OCI-LY3 (cell line): ENCODE measurements around the gene RHOD.
A peak's percentile ranks its signal among the peaks of the same experiment; 100 is the strongest.

Experiments
- H2AFZ ChIP-seq: fragments of 200-600, 300-600 bp; shearing (Covaris generic); 2 replicates; pipeline ENCODE4 v1.6.0; 2014; ENCODE audit warnings: antibody characterized with exemption, low read depth, low read length
- H3K27ac ChIP-seq: fragments of 200-600, 300-600 bp; sonication (generic); 2 replicates; pipeline ENCODE4 v1.5.1; 2014; ENCODE audit warnings: mild to moderate bottlenecking, low read length, moderate library complexity, mixed read lengths
- H3K27me3 ChIP-seq: fragments of 200-600, 300-600 bp; sonication (generic); 2 replicates; pipeline ENCODE4 v1.6.1; 2014; ENCODE audit warnings: low read depth, low read length, mixed read lengths
- H3K36me3 ChIP-seq: fragments of 200-600, 300-600 bp; sonication (generic); replicated peaks from 2 replicates; pipeline ENCODE3; 2014; ENCODE audit warnings: low read depth, low read length, mixed read lengths
- H3K4me1 ChIP-seq: fragments of 300-600, 200-600 bp; sonication (generic); 2 replicates; pipeline ENCODE4 v1.6.1; 2014; ENCODE audit warnings: low read length, mixed read lengths
- H3K4me2 ChIP-seq: fragments of 200-600, 300-600 bp; sonication (generic); 2 replicates; pipeline ENCODE4 v1.6.1; 2014; ENCODE audit warnings: low read length, mixed read lengths
- H3K4me3 ChIP-seq: fragments of 300-600, 200-600 bp; sonication (generic); 2 replicates; pipeline ENCODE4 v1.5.1; 2014; ENCODE audit warnings: antibody characterized with exemption, mild to moderate bottlenecking, low read length, moderate library complexity
- H3K79me2 ChIP-seq: fragments of 300-600, 200-600 bp; shearing (Covaris generic); 2 replicates; pipeline ENCODE4 v1.6.1; 2014; ENCODE audit warnings: mild to moderate bottlenecking, low read length, mixed read lengths
- H3K9ac ChIP-seq: fragments of 300-600, 200-600 bp; shearing (Covaris generic); 2 replicates; pipeline ENCODE4 v1.6.0; 2014; ENCODE audit warnings: mild to moderate bottlenecking, low read length, moderate library complexity
- H3K9me3 ChIP-seq: fragments of 200-600, 300-600 bp; shearing (Covaris generic); 2 replicates; pipeline ENCODE4 v1.6.1; 2014; ENCODE audit warnings: low read length, mixed read lengths; ENCODE audit not compliant: insufficient read depth
- H4K20me1 ChIP-seq: fragments of 200-600, 300-600 bp; sonication (generic); 2 replicates; pipeline ENCODE4 v1.6.1; 2016; ENCODE audit warnings: low read length, mixed read lengths; ENCODE audit not compliant: insufficient read depth
- CTCF ChIP-seq: fragments of 200-600, 300-600 bp; sonication (generic); IDR thresholded peaks from 2 replicates; pipeline ENCODE4 v1.5.1; 2014; ENCODE audit warnings: antibody characterized with exemption, low read length, low read depth
- EZH2phosphoT487 ChIP-seq: fragments of 200-600 bp; shearing (Covaris generic); IDR thresholded peaks from 2 replicates; pipeline ENCODE4 v1.6.1; 2018; ENCODE audit warnings: antibody characterized with exemption, mixed run types, low read depth

The RHOD gene

DNA sequence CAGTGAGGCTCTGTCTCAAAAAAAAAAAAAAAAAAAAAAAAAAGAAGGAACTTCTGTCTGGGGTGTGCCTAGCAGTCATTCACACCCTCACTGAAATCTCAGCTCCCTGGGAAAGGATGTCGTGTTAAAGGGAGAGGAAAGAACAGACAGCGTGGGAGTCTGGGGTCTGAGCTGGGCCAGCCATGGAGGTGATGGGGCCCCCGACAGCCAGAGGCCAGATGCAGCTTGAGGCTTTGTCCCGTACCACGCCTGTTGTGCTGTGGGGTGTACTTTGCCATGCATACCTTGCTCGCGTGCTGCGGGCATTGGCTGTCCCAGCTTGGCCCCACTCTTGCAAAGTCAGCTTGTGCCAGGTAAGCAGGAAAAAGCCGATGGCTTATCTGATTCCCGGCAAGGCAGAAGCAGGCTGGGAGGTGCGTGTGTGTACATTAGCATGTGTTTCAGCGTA, 29.1 kb upstream of the RHOD start:
- Histone ChIP-seq H3K27ac (no peak overlapping the region), H3K4me1 (peaks cover 66% of the 10 kb centered on the region)

DNA sequence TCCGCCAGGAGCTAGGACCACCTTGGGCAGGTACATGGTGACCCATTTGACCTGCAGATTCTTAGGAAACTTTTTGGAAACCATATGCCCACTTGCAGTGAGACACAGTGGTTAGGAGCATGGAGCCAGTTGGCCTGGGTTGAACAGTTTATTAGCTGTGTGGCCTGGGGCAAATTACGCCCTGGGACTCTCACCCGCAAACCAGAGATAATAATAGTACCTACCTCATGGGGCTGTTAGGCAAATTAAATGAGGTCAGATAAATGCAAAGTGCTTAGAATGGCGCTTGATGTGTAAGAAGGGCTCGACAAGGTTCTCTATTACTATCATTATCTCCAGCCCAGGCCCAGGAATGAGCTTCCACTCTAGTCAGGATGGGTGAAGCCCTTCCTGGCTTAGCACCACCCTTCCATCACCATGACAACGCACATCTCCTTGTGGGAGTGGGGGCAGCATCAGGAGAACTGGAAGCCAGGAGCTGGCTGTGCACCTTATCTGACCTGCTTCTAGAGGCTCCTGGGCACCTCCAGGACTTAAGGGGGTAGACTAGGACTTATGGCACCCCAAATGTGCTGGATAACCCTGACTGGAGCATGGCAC, 28.6 kb upstream of the RHOD start:
- H3K27ac ChIP-seq = no peak overlapping the region
- H3K9ac ChIP-seq = no peak overlapping the region
- peak overlapping the region; percentile 65 for H3K4me2 ChIP-seq

More for the DNA sequence above, 29.1 kb upstream of the RHOD start:
- peaks cover 73% of the 10 kb centered on the region for H3K27me3 ChIP-seq
- no peak overlapping the region for H3K9ac ChIP-seq
- H3K4me2 ChIP-seq = peak overlapping the region; percentile 65
- peak overlapping the region; percentile 2 for H3K4me3 ChIP-seq
- TF ChIP-seq CTCF = no peak
- TF ChIP-seq EZH2phosphoT487 = no peak
- H2AFZ ChIP-seq = no peak overlapping the region
- no peaks in the 10 kb centered on the region for H3K36me3 ChIP-seq
- no peaks in the 10 kb centered on the region for H4K20me1 ChIP-seq
- H3K79me2 ChIP-seq = no peaks in the 10 kb centered on the region
- H3K9me3 ChIP-seq = no peaks in the 10 kb centered on the region

GRCh38 chr11:67029146-67029545, 27.5 kb upstream of the RHOD start:
- peaks cover 73% of the 10 kb centered on the region for H3K27me3 ChIP-seq
- H3K4me1 ChIP-seq = peaks cover 76% of the 10 kb centered on the region
- H3K9me3 ChIP-seq = no peaks in the 10 kb centered on the region
- H3K79me2 ChIP-seq = no peaks in the 10 kb centered on the region
- H3K4me3 ChIP-seq = no peak overlapping the region
- H3K4me2 ChIP-seq = no peak overlapping the region
- no peaks in the 10 kb centered on the region for H3K36me3 ChIP-seq
- H3K9ac ChIP-seq = no peak overlapping the region
- no peak for TF ChIP-seq EZH2phosphoT487
- TF ChIP-seq CTCF = no peak
- no peak overlapping the region for H3K27ac ChIP-seq
- no peaks in the 10 kb centered on the region for H4K20me1 ChIP-seq
- H2AFZ ChIP-seq = no peak overlapping the region

More for the DNA sequence above, 28.6 kb upstream of the RHOD start:
- Histone ChIP-seq H3K36me3 (no peaks in the 10 kb centered on the region), H3K4me1 (peaks cover 71% of the 10 kb centered on the region), H3K4me3 (peak overlapping the region; percentile 2; the same call in 1 of the 2 replicates), H3K79me2 (no peaks in the 10 kb centered on the region), H3K27me3 (peaks cover 71% of the 10 kb centered on the region), H2AFZ (no peak overlapping the region), H3K9me3 (no peaks in the 10 kb centered on the region), H4K20me1 (no peaks in the 10 kb centered on the region)
- TF ChIP-seq CTCF (no peak), EZH2phosphoT487 (no peak)

- Histone ChIP-seq H3K4me1 (peaks cover 75% of the 10 kb centered on the region), H2AFZ (no peak overlapping the region)
These were observed 25.7 kb upstream of the RHOD start for GRCh38 chr11:67030976-67031375.

More at GRCh38 chr11:67030976-67031375, 25.7 kb upstream of the RHOD start:
- Histone ChIP-seq H4K20me1 (no peaks in the 10 kb centered on the region), H3K36me3 (no peaks in the 10 kb centered on the region), H3K9ac (no peak overlapping the region), H3K79me2 (no peaks in the 10 kb centered on the region), H3K27ac (no peak overlapping the region), H3K27me3 (peaks cover 64% of the 10 kb centered on the region), H3K4me3 (peak overlapping the region; percentile 57), H3K9me3 (no peaks in the 10 kb centered on the region), H3K4me2 (peak overlapping the region; percentile 75)
- TF ChIP-seq EZH2phosphoT487 (no peak), CTCF (no peak)
